WTC11 (cell line): Measurements from ENCODE around the gene COL4A6. TPM values are rescaled to one million over a fixed set of nuclear protein-coding genes. Genes with fewer than 3 reads are reported as not detected.

Source experiments
- ATAC-seq: fragments of 200-7000 bp; cut with Tn5 transposase; 2 replicates; pipeline ENCODE4 v1.10.0; 2021; ENCODE audit warnings: mild to moderate bottlenecking, moderate library complexity
- CTCF ChIA-PET: fragments of 300-600 bp; sonication (Branson Sonifier 250); formaldehyde crosslinking; loops from one replicate; lab custom pipeline; 2021; ENCODE audit warnings: antibody characterized with exemption; lab: Charles Lee
- POLR2A ChIA-PET: fragments of 350-600 bp; sonication (Branson Sonifier 250); formaldehyde crosslinking; loops from one replicate; lab custom pipeline; 2021; ENCODE audit warnings: antibody characterized with exemption; lab: Charles Lee
- DNase-seq: peaks from one replicate; pipeline ENCODE4 v3.0.0; 2021; ENCODE audit warnings: low spot score
- H3K27ac Mint-ChIP-seq: 2 replicates; pipeline ENCODE4 v1.8.0; 2021; ENCODE audit warnings: mixed read lengths
- H3K27me3 Mint-ChIP-seq: 2 replicates; pipeline ENCODE4 v1.8.0; 2021; ENCODE audit warnings: low read depth, mild to moderate bottlenecking, moderate library complexity, mixed read lengths
- H3K36me3 Mint-ChIP-seq: 2 replicates; pipeline ENCODE4 v1.8.0; 2021; ENCODE audit warnings: mixed read lengths
- H3K4me1 Mint-ChIP-seq: 2 replicates; pipeline ENCODE4 v1.8.0; 2022; ENCODE audit warnings: mixed read lengths
- H3K4me3 Mint-ChIP-seq: 2 replicates; pipeline ENCODE4 v1.8.0; 2021; ENCODE audit warnings: mild to moderate bottlenecking, moderate library complexity, mixed read lengths
- H3K9me3 Mint-ChIP-seq: 2 replicates; pipeline ENCODE4 v1.8.0; 2021; ENCODE audit warnings: mixed read lengths
- AFF4 ChIP-seq: sonication (generic); formaldehyde crosslinking; IDR thresholded peaks from 2 replicates; pipeline ENCODE4 v1.8.1; 2023; ENCODE audit warnings: mild to moderate bottlenecking, missing genetic modification reagents, borderline replicate concordance
- ARID4B ChIP-seq: sonication (generic); formaldehyde crosslinking; IDR thresholded peaks from 2 replicates; pipeline ENCODE4 v1.8.0; 2023; ENCODE audit warnings: missing genetic modification reagents, mild to moderate bottlenecking, borderline replicate concordance
- ATF6 ChIP-seq: sonication (generic); formaldehyde crosslinking; IDR thresholded peaks from 2 replicates; pipeline ENCODE4 v1.8.1; 2023; ENCODE audit warnings: mild to moderate bottlenecking, missing genetic modification reagents
- CREB1 ChIP-seq: sonication (generic); formaldehyde crosslinking; IDR thresholded peaks from 2 replicates; pipeline ENCODE4 v1.8.0; 2023; ENCODE audit warnings: mild to moderate bottlenecking, missing genetic modification reagents
- E2F4 ChIP-seq: sonication (generic); formaldehyde crosslinking; IDR thresholded peaks from 2 replicates; pipeline ENCODE4 v1.8.1; 2022; ENCODE audit warnings: low read depth, mild to moderate bottlenecking, moderate library complexity, missing genetic modification reagents, borderline replicate concordance
- ETV6 ChIP-seq: sonication (generic); formaldehyde crosslinking; IDR thresholded peaks from 2 replicates; pipeline ENCODE4 v1.8.1; 2022; ENCODE audit warnings: mild to moderate bottlenecking, missing genetic modification reagents
- IRF2 ChIP-seq: sonication (generic); formaldehyde crosslinking; IDR thresholded peaks from 2 replicates; pipeline ENCODE4 v1.8.0; 2022; ENCODE audit warnings: low read depth, missing genetic modification reagents, borderline replicate concordance
- KAT7 ChIP-seq: sonication (generic); formaldehyde crosslinking; IDR thresholded peaks from 2 replicates; pipeline ENCODE4 v1.8.1; 2023; ENCODE audit warnings: missing genetic modification reagents, mild to moderate bottlenecking, borderline replicate concordance
- NFATC4 ChIP-seq: fragments of 250-450 bp; sonication (Bioruptor Pico); IDR thresholded peaks from 2 replicates; pipeline ENCODE4 v1.9.0; 2021; ENCODE audit warnings: mild to moderate bottlenecking
- NR1H2 ChIP-seq: sonication (generic); formaldehyde crosslinking; IDR thresholded peaks from 2 replicates; pipeline ENCODE4 v1.9.0; 2021; ENCODE audit warnings: mild to moderate bottlenecking, moderate library complexity, missing genetic modification reagents
- PRDM15 ChIP-seq: sonication (generic); formaldehyde crosslinking; IDR thresholded peaks from 2 replicates; pipeline ENCODE4 v1.8.0; 2022; ENCODE audit warnings: missing genetic modification reagents
- ZBTB21 ChIP-seq: sonication (generic); formaldehyde crosslinking; IDR thresholded peaks from 2 replicates; pipeline ENCODE4 v1.8.1; 2023; ENCODE audit warnings: mild to moderate bottlenecking, missing genetic modification reagents, borderline replicate concordance
- total RNA-seq: library from RNA; stranded (reverse); gene quantifications from 3 replicates; pipeline ENCODE4 v1.2.3, GENCODE V29; 2021

Gene COL4A6
- total RNA-seq, 1 experiment from 2014 or later = 15.2 TPM

GRCh38 chrX:108304210-108304609 is 134.0 kb downstream of the COL4A6 start (continued):
- no peak for TF ChIP-seq AFF4 (CRISPR knock-in tag)
- TF ChIP-seq E2F4 (CRISPR knock-in tag) = no peak
- no peak for TF ChIP-seq ARID4B (CRISPR knock-in tag)
- no peak for TF ChIP-seq NFATC4 (CRISPR knock-in tag)
- TF ChIP-seq NR1H2 (CRISPR knock-in tag) = no peak
- TF ChIP-seq ZBTB21 (CRISPR knock-in tag) = no peak
- TF ChIP-seq ETV6 (CRISPR knock-in tag) = no peak

GRCh38 chrX:108303682-108304081 is 134.5 kb downstream of the COL4A6 start:
- DNase-seq (no peak), ATAC-seq (no peak)
- Mint-ChIP-seq H3K9me3 (no peaks in the 10 kb centered on the region), H3K4me3 (no peak overlapping the region), H3K4me1 (peaks cover 13% of the 10 kb centered on the region), H3K36me3 (no peaks in the 10 kb centered on the region), H3K27me3 (no peaks in the 10 kb centered on the region), H3K27ac (no peak overlapping the region)
- ChIA-PET CTCF (interaction anchor here (0.6 to 1.9 kb wide), 13 partner anchors 11 to 138 kb away, joined by 3 to 17 read pairs (median 4); partner anchors contain the start of gene COL4A6), POLR2A (no interaction called here)
- TF ChIP-seq PRDM15 = no peak
- TF ChIP-seq CREB1 (CRISPR knock-in tag) = no peak
- TF ChIP-seq IRF2 (CRISPR knock-in tag) = no peak
- no peak for TF ChIP-seq KAT7 (CRISPR knock-in tag)
- TF ChIP-seq ATF6 (CRISPR knock-in tag) = no peak
- TF ChIP-seq, all 79 proteins: peak for 0
